NAMALWA (cell line): ENCODE measurements around the gene NF2.
"Not testable (repeated sequence)": the region's sequence is repeated elsewhere in the genome, so short reads cannot be mapped to it uniquely, and the experiment has no call there.

Experiments
- DNase-seq: peaks from one replicate; pipeline ENCODE4 v3.0.0-alpha.2; 2015; ENCODE audit warnings: low spot score

The NF2 gene

GRCh38 chr22:29603358-29604075 lies at the start of gene NF2:
Gene NF2 (plus strand): TSS chr22:29603633. CDS start chr22:29603999, 366 bp downstream.
- peak; percentile 100 for DNase-seq

DNA sequence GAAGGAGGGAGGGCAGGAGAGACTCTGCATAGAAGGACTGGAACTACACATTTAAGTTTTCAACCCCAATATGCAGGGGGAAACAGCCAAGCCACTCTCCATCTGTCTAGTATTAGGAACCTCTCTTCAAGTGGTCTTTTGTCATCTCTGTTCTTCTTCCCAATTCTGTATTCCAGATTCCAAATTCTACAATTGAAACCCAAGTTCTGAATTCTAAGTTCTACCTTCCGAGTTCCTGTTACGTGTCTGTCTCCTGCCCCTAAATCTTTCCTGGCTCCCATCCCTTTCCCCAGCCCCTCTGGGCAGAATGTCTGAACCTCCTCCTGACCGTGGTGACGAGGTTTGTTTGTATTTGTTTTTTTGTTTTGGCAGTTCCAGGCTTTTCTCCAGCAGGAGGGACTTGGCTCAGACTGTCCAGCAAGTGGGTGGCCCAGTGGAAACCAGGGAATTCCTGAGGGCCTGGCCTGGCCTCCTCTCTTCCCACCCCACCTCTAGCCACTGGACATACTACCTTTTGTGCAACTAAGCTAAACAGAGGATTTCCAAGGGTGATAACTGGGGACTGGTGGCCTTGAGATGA lies 48.3 kb upstream of the NF2 start:
- no peak for DNase-seq

DNA sequence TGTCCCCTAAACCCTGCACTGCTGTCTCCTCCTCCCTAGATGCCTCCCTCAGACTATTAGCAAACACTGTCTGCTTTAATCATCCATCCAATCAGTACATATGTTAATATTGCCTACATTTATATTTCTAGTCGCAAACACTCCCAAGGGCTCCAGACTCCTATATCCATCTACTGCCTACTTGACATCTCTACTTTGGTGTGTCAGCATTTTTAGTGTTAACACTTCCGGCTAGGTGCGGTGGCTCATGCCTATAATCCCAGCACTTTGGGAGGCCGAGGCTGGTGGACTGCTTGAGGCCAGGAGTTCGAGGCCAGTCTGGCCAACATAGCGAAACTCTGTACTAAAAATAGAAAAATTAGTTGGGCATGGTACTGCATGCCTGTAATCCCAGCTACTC lies 44.4 kb upstream of the NF2 start:
- DNase-seq = no peak

GRCh38 chr22:29559853-29560252 lies 43.6 kb upstream of the NF2 start:
- DNase-seq = no peak

- DNase-seq = no peak
These were observed 39.6 kb upstream of the NF2 start for GRCh38 chr22:29563652-29564460.

GRCh38 chr22:29566513-29566912 lies 36.9 kb upstream of the NF2 start:
- DNase-seq = not testable (repeated sequence)

GRCh38 chr22:29567338-29567737 lies 36.1 kb upstream of the NF2 start:
- DNase-seq = no peak

DNA sequence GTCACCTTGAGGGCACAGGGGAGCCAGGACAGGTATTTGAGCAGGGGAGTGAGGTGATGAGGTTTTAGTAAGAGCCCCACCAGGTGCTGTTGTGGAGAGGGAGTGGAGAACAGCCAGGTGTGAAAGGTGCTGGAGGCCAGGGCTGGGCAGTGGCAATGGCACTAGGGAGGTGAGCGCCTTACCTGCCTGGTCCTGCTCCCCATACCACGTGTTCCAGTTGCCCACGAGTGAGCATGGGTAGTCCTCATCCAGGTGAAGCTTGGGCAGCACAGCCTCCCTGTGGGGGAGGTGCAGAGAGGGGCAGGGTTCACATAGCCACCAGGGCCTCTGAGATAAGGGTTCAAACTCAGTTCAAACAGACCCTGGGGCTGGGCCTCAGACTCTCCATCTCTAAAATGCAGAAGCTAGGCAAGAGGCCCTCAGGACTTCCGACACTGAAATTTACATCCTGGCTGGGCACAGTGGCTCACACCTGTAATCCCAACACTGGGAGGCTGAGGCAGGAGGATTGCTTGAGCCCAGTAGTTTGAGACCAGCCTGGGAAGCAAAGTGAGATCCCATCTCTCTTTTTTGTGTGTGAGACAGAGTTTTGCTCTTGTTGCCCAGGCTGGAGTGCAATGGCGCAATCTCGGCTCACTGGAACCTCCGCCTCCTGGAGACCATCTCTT lies 34.3 kb upstream of the NF2 start:
- no peak for DNase-seq

- DNase-seq = no peak
These were observed 33.0 kb upstream of the NF2 start for GRCh38 chr22:29570456-29570855.

- no peak for DNase-seq
These were observed 32.4 kb upstream of the NF2 start for GRCh38 chr22:29570912-29571549.

- no peak for DNase-seq
These were observed 28.5 kb upstream of the NF2 start for GRCh38 chr22:29574762-29575450.

- no peak for DNase-seq
These were observed 24.8 kb upstream of the NF2 start for GRCh38 chr22:29578462-29579200.

- DNase-seq = no peak
These were observed 23.1 kb upstream of the NF2 start for GRCh38 chr22:29580200-29580810.

GRCh38 chr22:29581799-29582198 lies 21.6 kb upstream of the NF2 start:
- DNase-seq = no peak

DNA sequence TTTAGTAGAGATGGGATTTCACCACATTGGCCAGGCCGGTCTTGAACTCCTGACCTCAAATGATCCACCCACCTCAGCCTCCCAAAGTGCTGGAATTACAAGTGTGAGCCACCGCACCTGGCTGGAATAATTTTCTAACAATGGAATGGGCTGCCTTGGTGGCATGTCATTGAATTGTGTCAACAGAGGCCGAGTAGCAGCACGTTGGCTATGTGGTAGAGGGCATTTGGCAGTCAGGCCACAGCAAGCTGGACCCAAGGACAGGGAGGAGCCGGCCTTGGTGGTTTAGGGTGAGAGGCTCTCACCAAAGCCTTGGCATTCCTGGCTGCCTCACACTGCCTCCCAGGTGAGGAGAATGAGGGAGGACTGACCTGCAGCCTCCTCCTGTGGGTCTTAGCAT lies 18.5 kb upstream of the NF2 start:
- DNase-seq = no peak

DNA sequence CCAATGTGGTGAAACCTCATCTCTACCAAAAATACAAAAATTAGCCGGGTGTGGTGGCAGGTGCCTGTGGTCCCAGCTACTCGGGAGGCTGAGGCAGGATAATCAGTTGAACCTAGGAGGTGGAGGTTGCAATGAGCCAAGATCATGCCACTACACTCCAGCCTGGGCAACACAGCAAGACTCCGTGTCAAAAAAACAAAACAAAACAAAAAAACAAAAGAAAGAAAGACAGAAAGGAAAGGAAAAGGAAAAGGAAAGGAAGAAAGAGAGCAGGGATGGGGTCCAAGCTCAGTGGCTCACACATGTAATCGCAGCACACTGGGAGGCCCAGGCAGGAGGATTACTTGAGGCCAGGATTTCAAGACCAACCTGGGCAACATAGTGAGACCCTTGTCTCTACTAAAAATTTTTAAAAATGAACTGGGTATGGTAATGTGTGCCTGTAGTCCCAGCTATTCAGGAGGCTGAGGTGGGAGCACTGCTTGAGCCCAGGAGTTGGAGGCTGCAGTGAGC lies 17.2 kb upstream of the NF2 start:
- not testable (repeated sequence) for DNase-seq

GRCh38 chr22:29587938-29588699 lies 15.3 kb upstream of the NF2 start:
- DNase-seq = no peak

DNA sequence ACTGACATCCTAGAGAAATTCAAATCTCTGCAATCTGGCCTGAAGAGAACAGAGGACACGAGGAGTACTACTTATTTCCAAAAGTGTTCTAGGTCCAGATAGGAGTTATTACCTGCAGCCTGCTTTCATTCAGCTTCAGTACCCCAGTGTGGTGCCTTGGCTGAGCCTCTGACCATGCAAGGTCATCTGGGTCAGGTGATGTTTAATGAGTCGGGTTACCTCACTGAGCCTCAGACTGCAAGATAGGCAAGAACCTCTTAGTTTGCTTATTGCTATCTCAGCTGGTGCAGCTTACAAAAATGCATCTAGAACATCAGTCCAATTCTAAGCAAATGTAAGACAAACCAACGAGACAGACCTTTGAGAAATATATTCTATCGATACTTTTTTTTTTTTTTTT lies 9.5 kb upstream of the NF2 start:
- no peak for DNase-seq

DNA sequence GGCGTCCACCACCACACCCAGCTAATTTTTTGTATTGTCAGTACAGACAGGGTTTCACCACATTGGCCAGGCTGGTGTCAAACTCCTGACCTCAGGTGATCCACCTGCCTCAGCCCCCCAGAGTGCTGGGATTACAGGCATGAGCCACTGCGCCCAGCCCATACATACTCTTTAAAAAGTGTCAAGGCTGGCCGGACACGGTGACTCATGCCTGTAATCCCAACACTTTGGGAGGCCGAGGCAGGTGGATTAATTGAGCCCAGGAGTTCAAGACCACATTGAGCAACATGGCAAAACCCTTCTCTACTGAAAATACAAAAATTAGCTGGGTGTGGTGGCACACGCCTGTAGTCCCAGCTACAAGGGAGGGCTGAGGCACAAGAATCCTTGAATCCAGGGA lies 9.0 kb upstream of the NF2 start:
- not testable (repeated sequence) for DNase-seq
